HEK293 (cell line): ENCODE measurements around the gene NSD1.

ENCODE experiments used
- CTCF ChIA-PET: fragments of 350-600 bp; formaldehyde crosslinking; extraction: SDS; loops from one replicate; lab custom pipeline; 2021; ENCODE audit warnings: antibody characterized with exemption; lab: Yijun Ruan, JAX
- POLR2A ChIA-PET: fragments of 300-600 bp; formaldehyde crosslinking; extraction: SDS; loops from one replicate; lab custom pipeline; 2020; ENCODE audit warnings: antibody characterized with exemption, inconsistent platforms; lab: Yijun Ruan, JAX
- H3K27ac ChIP-seq: fragments of 200-500 bp; sonication (Bioruptor generic); 2 replicates; pipeline ENCODE4 v1.5.1; 2014; ENCODE audit warnings: low read depth, low read length, control low read depth, inconsistent platforms; ENCODE audit errors: extremely low read depth
- H3K36me3 ChIP-seq, 2 experiments: fragments of 200-500 bp in 1 of 2; sonication (Bioruptor generic) in 1 of 2; 1 replicate in 1 of 2; 2 replicates in 1 of 2; pipeline ENCODE4 v1.5.1; 2014 to 2017; ENCODE audit warnings: inconsistent platforms in 2 of 2, low read length in 2 of 2; ENCODE audit not compliant: control insufficient read depth in 2 of 2, insufficient read depth in 1 of 2
- H3K4me1 ChIP-seq: fragments of 200-500 bp; sonication (Bioruptor generic); 2 replicates; pipeline ENCODE4 v1.5.1; 2014; ENCODE audit warnings: mild to moderate bottlenecking, low read length, inconsistent platforms; ENCODE audit not compliant: control insufficient read depth, insufficient read depth
- H3K4me3 ChIP-seq: 2 replicates; pipeline ENCODE4 v1.5.1; 2011; ENCODE audit warnings: low read depth, mild to moderate bottlenecking, control low read depth, low read length, moderate library complexity
- H3K9me3 ChIP-seq: fragments of 200-500 bp; sonication (Bioruptor generic); 2 replicates; pipeline ENCODE4 v1.5.1; 2014; ENCODE audit warnings: low read depth, low read length, inconsistent platforms; ENCODE audit not compliant: control insufficient read depth, insufficient read depth
- HOXD13 ChIP-seq: sonication (generic); formaldehyde crosslinking; IDR thresholded peaks from 2 replicates; pipeline ENCODE4 v1.8.0; 2022; ENCODE audit warnings: missing genetic modification reagents, borderline replicate concordance
- KLF7 ChIP-seq: fragments of 450-650 bp; formaldehyde crosslinking; IDR thresholded peaks from 2 replicates; pipeline ENCODE4 v1.5.1; 2016; ENCODE audit warnings: missing biosample characterization, missing genetic modification characterization, borderline replicate concordance
- KLF8 ChIP-seq: fragments of 450-650 bp; formaldehyde crosslinking; IDR thresholded peaks from 2 replicates; pipeline ENCODE4 v1.5.1; 2016; ENCODE audit warnings: missing biosample characterization, missing genetic modification characterization
- PBX3 ChIP-seq: sonication (generic); formaldehyde crosslinking; IDR thresholded peaks from 2 replicates; pipeline ENCODE4 v1.8.1; 2022; ENCODE audit warnings: mild to moderate bottlenecking, moderate library complexity, missing genetic modification reagents
- RBAK ChIP-seq: fragments of 450-650 bp; formaldehyde crosslinking; IDR thresholded peaks from 2 replicates; pipeline ENCODE4 v1.5.1; 2016; ENCODE audit warnings: missing biosample characterization, missing genetic modification characterization
- ZFP69B ChIP-seq: fragments of 450-650 bp; formaldehyde crosslinking; IDR thresholded peaks from 2 replicates; pipeline ENCODE4 v1.5.1; 2016; ENCODE audit warnings: missing biosample characterization, missing genetic modification characterization
- ZNF175 ChIP-seq: fragments of 450-650 bp; formaldehyde crosslinking; IDR thresholded peaks from 2 replicates; pipeline ENCODE4 v1.5.1; 2016; ENCODE audit warnings: missing biosample characterization, missing genetic modification characterization
- ZNF18 ChIP-seq: fragments of 450-650 bp; formaldehyde crosslinking; IDR thresholded peaks from 2 replicates; pipeline ENCODE4 v1.5.1; 2016; ENCODE audit warnings: missing biosample characterization, missing genetic modification characterization
- ZNF184 ChIP-seq: fragments of 450-650 bp; IDR thresholded peaks from 2 replicates; pipeline ENCODE4 v1.5.1; 2018; ENCODE audit warnings: missing biosample characterization, mild to moderate bottlenecking, missing genetic modification characterization
- ZNF214 ChIP-seq: fragments of 450-650 bp; formaldehyde crosslinking; IDR thresholded peaks from 2 replicates; pipeline ENCODE4 v1.5.1; 2017; ENCODE audit warnings: missing biosample characterization, mild to moderate bottlenecking, missing genetic modification characterization, borderline replicate concordance
- ZNF274 ChIP-seq, 2 experiments: fragments of 200-500 bp in 1 of 2; fragments of 450-650 bp in 1 of 2; sonication (Bioruptor generic) in 1 of 2; formaldehyde crosslinking in 1 of 2; IDR thresholded peaks; 2 replicates each; pipeline versions ENCODE4 v1.5.1 to v1.6.1; 2014 to 2016; ENCODE audit warnings: borderline replicate concordance in 1 of 2, inconsistent platforms in 1 of 2, low read length in 1 of 2, missing biosample characterization in 1 of 2, missing genetic modification characterization in 1 of 2
- ZNF350 ChIP-seq: fragments of 450-650 bp; formaldehyde crosslinking; IDR thresholded peaks from 2 replicates; pipeline ENCODE4 v1.5.0; 2017; ENCODE audit warnings: missing biosample characterization, mild to moderate bottlenecking, missing genetic modification characterization
- ZNF423 ChIP-seq: fragments of 450-650 bp; formaldehyde crosslinking; IDR thresholded peaks from 2 replicates; pipeline ENCODE4 v1.5.1; 2016; ENCODE audit warnings: missing biosample characterization, missing genetic modification characterization
- ZNF433 ChIP-seq: fragments of 450-650 bp; formaldehyde crosslinking; IDR thresholded peaks from 2 replicates; pipeline ENCODE4 v1.5.1; 2016; ENCODE audit warnings: missing biosample characterization, missing genetic modification characterization, low read depth
- ZNF530 ChIP-seq: fragments of 450-650 bp; formaldehyde crosslinking; IDR thresholded peaks from 2 replicates; pipeline ENCODE4 v1.5.1; 2016; ENCODE audit warnings: low read depth, missing biosample characterization, missing genetic modification characterization
- ZNF626 ChIP-seq: fragments of 450-650 bp; sonication (Bioruptor Pico); formaldehyde crosslinking; IDR thresholded peaks from 2 replicates; pipeline ENCODE4 v1.5.1; 2018; ENCODE audit warnings: missing biosample characterization, missing genetic modification characterization, inconsistent platforms
- ZNF645 ChIP-seq: fragments of 450-650 bp; formaldehyde crosslinking; IDR thresholded peaks from 2 replicates; pipeline ENCODE4; 2016; ENCODE audit warnings: missing biosample characterization, missing genetic modification characterization
- ZNF664 ChIP-seq: fragments of 450-650 bp; formaldehyde crosslinking; IDR thresholded peaks from 2 replicates; pipeline ENCODE4 v1.5.1; 2016; ENCODE audit warnings: missing biosample characterization, missing genetic modification characterization
- ZNF747 ChIP-seq: fragments of 450-650 bp; formaldehyde crosslinking; IDR thresholded peaks from 2 replicates; pipeline ENCODE4 v1.5.1; 2016; ENCODE audit warnings: missing biosample characterization, missing genetic modification characterization
- ZNF777 ChIP-seq: fragments of 450-650 bp; formaldehyde crosslinking; IDR thresholded peaks from 2 replicates; pipeline ENCODE4 v1.5.1; 2017; ENCODE audit warnings: missing biosample characterization, missing genetic modification characterization, borderline replicate concordance
- ZNF830 ChIP-seq: fragments of 450-650 bp; IDR thresholded peaks from 2 replicates; pipeline ENCODE4 v1.5.0; 2018; ENCODE audit warnings: missing biosample characterization, missing genetic modification characterization, low read depth, mild to moderate bottlenecking, moderate library complexity
- ZSCAN5A ChIP-seq: fragments of 450-650 bp; formaldehyde crosslinking; IDR thresholded peaks from 2 replicates; pipeline ENCODE4 v1.5.1; 2016; ENCODE audit warnings: missing biosample characterization, missing genetic modification characterization

Gene NSD1

GRCh38 chr5:177271113-177271512 is 137.5 kb downstream of the NSD1 start (continued):
- TF ChIP-seq ZNF18 (tag by site-specific recombination) (no peak), HOXD13 (CRISPR knock-in tag) (no peak)

GRCh38 chr5:177275883-177276282 is 142.3 kb downstream of the NSD1 start:
- Histone ChIP-seq H3K4me1 (no peaks in the 10 kb centered on the region), H3K9me3 (no peaks in the 10 kb centered on the region), H3K36me3 (peaks cover 54 to 83% of the 10 kb centered on the region in 2 experiments), H3K4me3 (no peak overlapping the region), H3K27ac (no peak overlapping the region)
- ChIA-PET POLR2A (no interaction called here), CTCF (no interaction called here)
- no peak for TF ChIP-seq ZNF214 (tag by site-specific recombination)
- no peak for TF ChIP-seq KLF7 (tag by site-specific recombination)
- TF ChIP-seq ZNF274 (IDR thresholded peaks at IDR 0.05; ENCODE audit: low read length), result no peak
- no peak for TF ChIP-seq ZNF274 (tag by site-specific recombination; IDR thresholded peaks at IDR 0.05; ENCODE audit: borderline replicate concordance)
- no peak for TF ChIP-seq ZNF175 (tag by site-specific recombination)
- TF ChIP-seq ZNF830 (tag by site-specific recombination), result no peak
- no peak for TF ChIP-seq ZNF184 (tag by site-specific recombination)
- no peak for TF ChIP-seq RBAK (tag by site-specific recombination)
- no peak for TF ChIP-seq ZFP69B (tag by site-specific recombination)

GRCh38 chr5:177276886-177277285 is 143.3 kb downstream of the NSD1 start:
- no peak overlapping the region for H3K27ac ChIP-seq
- TF ChIP-seq KLF8 (tag by site-specific recombination) (no peak), ZNF530 (tag by site-specific recombination) (no peak), ZNF664 (tag by site-specific recombination) (no peak), ZNF350 (tag by site-specific recombination) (no peak), ZNF423 (no peak), ZNF433 (tag by site-specific recombination) (no peak), ZSCAN5A (tag by site-specific recombination) (no peak), ZNF747 (tag by site-specific recombination) (no peak), PBX3 (CRISPR knock-in tag) (no peak), ZNF645 (no peak), ZNF626 (tag by site-specific recombination) (no peak), ZNF777 (no peak)
- H3K4me1 ChIP-seq, result no peaks in the 10 kb centered on the region
- ChIA-PET POLR2A (no interaction called here), CTCF (interaction anchor here (0.6 to 1.3 kb wide), 3 partner anchors 13 to 179 kb away, joined by 3 to 4 read pairs (median 3); no protein-coding TSS in a partner anchor)
- H3K36me3 ChIP-seq, result peaks cover 59 to 84% of the 10 kb centered on the region in 2 experiments
- H3K4me3 ChIP-seq, result no peak overlapping the region
- no peaks in the 10 kb centered on the region for H3K9me3 ChIP-seq
